Neural progenitor cell (in vitro differentiated cells): Measurements from ENCODE around the gene IL17A. TPM values are rescaled to one million over a fixed set of nuclear protein-coding genes. Genes with fewer than 3 reads are reported as not detected.

Experiments
- DNase-seq: peaks from one replicate; pipeline ENCODE4 v3.0.0-alpha.2; 2016; ENCODE audit warnings: low spot score
- H2AFZ ChIP-seq: fragments of 200-600 bp; sonication (generic); replicated peaks from 2 replicates; pipeline ENCODE4 v1.6.1; 2016; ENCODE audit warnings: antibody characterized with exemption
- H3F3A ChIP-seq: fragments of 200-600 bp; sonication (generic); 2 replicates; pipeline ENCODE4 v1.6.1; 2016; ENCODE audit warnings: antibody characterized with exemption, low read depth
- H3K27ac ChIP-seq: fragments of 200-600 bp; sonication (generic); 2 replicates; pipeline ENCODE4 v1.5.1; 2016; ENCODE audit warnings: mild to moderate bottlenecking
- H3K27me3 ChIP-seq: fragments of 200-600 bp; sonication (generic); 2 replicates; pipeline ENCODE4 v1.6.1; 2016; ENCODE audit warnings: mild to moderate bottlenecking, moderate library complexity
- H3K36me3 ChIP-seq: fragments of 200-600 bp; sonication (generic); 2 replicates; pipeline ENCODE4 v1.5.1; 2016
- H3K4me1 ChIP-seq: fragments of 200-600 bp; sonication (generic); 2 replicates; pipeline ENCODE4 v1.6.1; 2016; ENCODE audit warnings: mixed run types
- H3K4me2 ChIP-seq: fragments of 200-600 bp; sonication (generic); 2 replicates; pipeline ENCODE4 v1.6.1; 2016
- H3K4me3 ChIP-seq: fragments of 200-600 bp; sonication (generic); 2 replicates; pipeline ENCODE4 v1.5.1; 2016
- H3K79me2 ChIP-seq: fragments of 200-600 bp; sonication (generic); 2 replicates; pipeline ENCODE4 v1.6.1; 2016; ENCODE audit warnings: low read depth
- H3K9ac ChIP-seq: fragments of 200-600 bp; sonication (generic); 2 replicates; pipeline ENCODE4 v1.6.1; 2016
- H3K9me3 ChIP-seq: fragments of 200-600 bp; sonication (generic); 2 replicates; pipeline ENCODE4 v1.5.1; 2016; ENCODE audit warnings: low read depth
- H4K20me1 ChIP-seq: fragments of 200-600 bp; sonication (generic); 2 replicates; pipeline ENCODE4 v1.6.1; 2016; ENCODE audit warnings: low read depth
- H3K27ac Mint-ChIP-seq: 3 replicates; pipeline ENCODE4 v1.8.0; 2021; ENCODE audit warnings: mixed read lengths
- H3K27me3 Mint-ChIP-seq: 2 replicates; pipeline ENCODE4 v1.8.0; 2022; ENCODE audit warnings: low read depth, mild to moderate bottlenecking, inconsistent platforms, moderate library complexity, mixed read lengths; ENCODE audit not compliant: insufficient read depth
- H3K36me3 Mint-ChIP-seq: 3 replicates; pipeline ENCODE4 v1.8.0; 2021; ENCODE audit warnings: mixed read lengths
- H3K4me1 Mint-ChIP-seq: 3 replicates; pipeline ENCODE4 v1.8.0; 2021; ENCODE audit warnings: mixed read lengths
- H3K4me3 Mint-ChIP-seq: 3 replicates; pipeline ENCODE4 v1.8.0; 2021; ENCODE audit warnings: mild to moderate bottlenecking, moderate library complexity, mixed read lengths
- H3K9me3 Mint-ChIP-seq: 3 replicates; pipeline ENCODE4 v1.8.0; 2020; ENCODE audit warnings: mixed read lengths
- CTCF ChIP-seq: fragments of 200-600 bp; sonication (generic); IDR thresholded peaks from 2 replicates; pipeline ENCODE4 v1.5.1; 2017; ENCODE audit warnings: antibody characterized with exemption, mild to moderate bottlenecking
- EZH2 ChIP-seq: fragments of 200-600 bp; sonication (generic); IDR thresholded peaks from 2 replicates; pipeline ENCODE4 v1.6.1; 2017; ENCODE audit warnings: antibody characterized with exemption, mild to moderate bottlenecking, moderate library complexity
- EZH2phosphoT487 ChIP-seq: fragments of 200-600 bp; sonication (generic); IDR thresholded peaks from 2 replicates; pipeline ENCODE4 v1.6.1; 2017; ENCODE audit warnings: antibody characterized with exemption
- total RNA-seq: library from RNA; depleted of rRNA; stranded (reverse); fragments of >200 nt; gene quantifications from 2 replicates; pipeline ENCODE4 v1.2.3, GENCODE V29; 2015; ENCODE audit warnings: low replicate concordance

Gene IL17A
- total RNA-seq, 1 donor from 2014 or later, result not detected

- Histone ChIP-seq H2AFZ (peak overlapping the region; percentile 15), H3K27ac (no peak overlapping the region), H3F3A (no peaks in the 10 kb centered on the region), H4K20me1 (no peaks in the 10 kb centered on the region), H3K4me3 (no peak overlapping the region), H3K4me2 (no peak overlapping the region), H3K79me2 (no peaks in the 10 kb centered on the region), H3K9ac (no peak overlapping the region), H3K27me3 (no peaks in the 10 kb centered on the region), H3K4me1 (peaks cover 9% of the 10 kb centered on the region), H3K36me3 (no peaks in the 10 kb centered on the region), H3K9me3 (no peaks in the 10 kb centered on the region)
- Mint-ChIP-seq H3K4me3 (no peak overlapping the region), H3K27me3 (peaks cover 6% of the 10 kb centered on the region), H3K36me3 (no peaks in the 10 kb centered on the region), H3K27ac (no peak overlapping the region), H3K4me1 (no peaks in the 10 kb centered on the region), H3K9me3 (no peaks in the 10 kb centered on the region)
- TF ChIP-seq CTCF (no peak), EZH2phosphoT487 (no peak), EZH2 (no peak)
- DNase-seq, result no peak
These were observed 42.6 kb upstream of the IL17A start for GRCh38 chr6:52143551-52143950.

GRCh38 chr6:52144196-52145076 is 41.7 kb upstream of the IL17A start:
- Histone ChIP-seq H2AFZ (no peak overlapping the region), H3K4me2 (no peak overlapping the region), H3K9ac (no peak overlapping the region), H3K4me1 (peaks cover 9% of the 10 kb centered on the region), H3K36me3 (no peaks in the 10 kb centered on the region), H3K4me3 (no peak overlapping the region), H3K27ac (no peak overlapping the region), H3K9me3 (no peaks in the 10 kb centered on the region), H4K20me1 (no peaks in the 10 kb centered on the region), H3K79me2 (no peaks in the 10 kb centered on the region), H3K27me3 (no peaks in the 10 kb centered on the region), H3F3A (no peaks in the 10 kb centered on the region)
- Mint-ChIP-seq H3K27me3 (peaks cover 6% of the 10 kb centered on the region), H3K36me3 (no peaks in the 10 kb centered on the region), H3K4me3 (no peak overlapping the region), H3K9me3 (no peaks in the 10 kb centered on the region), H3K27ac (no peak overlapping the region), H3K4me1 (no peaks in the 10 kb centered on the region)
- TF ChIP-seq EZH2, result no peak
- no peak for TF ChIP-seq EZH2phosphoT487
- DNase-seq, result no peak

GRCh38 chr6:52146851-52147445 is 39.2 kb upstream of the IL17A start:
- no peaks in the 10 kb centered on the region for H4K20me1 ChIP-seq
- H3K9ac ChIP-seq, result no peak overlapping the region
- peaks cover 9% of the 10 kb centered on the region for H3K4me1 ChIP-seq
- no peaks in the 10 kb centered on the region for H3K27me3 ChIP-seq
- H3F3A ChIP-seq, result no peaks in the 10 kb centered on the region
- no peaks in the 10 kb centered on the region for H3K9me3 Mint-ChIP-seq
- H3K79me2 ChIP-seq, result no peaks in the 10 kb centered on the region
- H3K4me2 ChIP-seq, result no peak overlapping the region
- no peaks in the 10 kb centered on the region for H3K36me3 ChIP-seq
- no peak for TF ChIP-seq EZH2
- TF ChIP-seq CTCF, result no peak
- no peak for TF ChIP-seq EZH2phosphoT487
- peaks cover 3% of the 10 kb centered on the region for H3K27me3 Mint-ChIP-seq
- H3K4me3 ChIP-seq, result no peak overlapping the region
- no peak overlapping the region for H3K27ac ChIP-seq
- DNase-seq, result no peak
- H2AFZ ChIP-seq, result no peak overlapping the region
- H3K27ac Mint-ChIP-seq, result no peak overlapping the region
- no peaks in the 10 kb centered on the region for H3K9me3 ChIP-seq
- H3K4me1 Mint-ChIP-seq, result no peaks in the 10 kb centered on the region
- H3K36me3 Mint-ChIP-seq, result no peaks in the 10 kb centered on the region
- H3K4me3 Mint-ChIP-seq, result no peak overlapping the region

GRCh38 chr6:52149076-52149475 is 37.1 kb upstream of the IL17A start:
- H3K4me1 Mint-ChIP-seq, result no peaks in the 10 kb centered on the region
- no peaks in the 10 kb centered on the region for H3K36me3 Mint-ChIP-seq

More at GRCh38 chr6:52149076-52149475, 37.1 kb upstream of the IL17A start:
- Histone ChIP-seq H3K27ac (no peak overlapping the region), H3K4me3 (no peak overlapping the region), H2AFZ (no peak overlapping the region), H3K9ac (no peak overlapping the region), H3K9me3 (no peaks in the 10 kb centered on the region), H3F3A (no peaks in the 10 kb centered on the region), H3K36me3 (no peaks in the 10 kb centered on the region), H3K4me2 (no peak overlapping the region), H3K79me2 (no peaks in the 10 kb centered on the region), H4K20me1 (no peaks in the 10 kb centered on the region), H3K4me1 (peaks cover 2% of the 10 kb centered on the region), H3K27me3 (no peaks in the 10 kb centered on the region)
- H3K9me3 Mint-ChIP-seq, result no peaks in the 10 kb centered on the region
- H3K27ac Mint-ChIP-seq, result no peak overlapping the region
- DNase-seq, result no peak
- TF ChIP-seq CTCF, result no peak
- no peak for TF ChIP-seq EZH2phosphoT487
- no peak for TF ChIP-seq EZH2
- peaks cover 5% of the 10 kb centered on the region for H3K27me3 Mint-ChIP-seq
- H3K4me3 Mint-ChIP-seq, result no peak overlapping the region
